Transverse colon (tissue), 4 donors: Measurements from ENCODE around the gene DDX27.

Experiments used
- POLR2AphosphoS5 ChIP-seq, 3 donors: sonication (generic); formaldehyde crosslinking; IDR thresholded peaks; one replicate each; pipeline ENCODE4 v1.6.1; 2016; ENCODE audit warnings: antibody characterized with exemption in 3 of 3
- TF ChIP-seq, protein P1 (sequence below), 5 experiments: fragments of 200-600 bp in 3 of 5; fragments of 450-650 bp in 2 of 5; sonication (generic) in 3 of 5; IDR thresholded peaks; 1 replicate in 2 of 5; 2 replicates in 3 of 5; pipeline ENCODE4 v1.5.1; 2016 to 2017; ENCODE audit warnings: antibody characterized with exemption in 5 of 5, inconsistent platforms in 3 of 5, mild to moderate bottlenecking in 2 of 5, moderate library complexity in 1 of 5

DNA sequence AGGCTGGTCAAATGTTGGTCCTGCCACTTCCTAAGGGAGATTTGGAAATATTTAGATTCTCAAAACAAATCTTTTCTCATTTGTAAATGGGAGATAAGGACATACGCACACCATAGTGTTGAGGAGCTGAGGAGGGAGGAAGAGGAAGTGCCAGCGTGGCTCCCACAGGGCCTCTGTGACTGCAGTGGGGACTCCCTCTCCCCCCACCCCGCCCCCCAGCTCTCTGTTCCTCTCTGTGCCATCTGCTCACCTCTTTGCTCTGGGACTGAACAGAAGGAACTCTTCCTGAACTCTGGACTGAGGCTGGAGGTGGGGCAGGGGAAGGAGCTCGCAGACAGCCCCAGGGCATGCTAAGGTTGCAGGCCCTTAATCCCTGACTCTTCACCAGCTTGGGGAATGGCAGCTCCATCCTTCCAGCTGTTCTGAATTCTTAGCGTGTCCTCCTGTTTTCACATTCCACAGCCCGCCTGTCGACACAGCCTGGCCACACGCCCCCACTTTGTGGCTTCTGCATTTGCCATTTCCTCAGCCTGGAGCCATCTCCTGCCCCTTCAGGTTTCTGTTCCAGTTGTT lies 11.4 kb downstream of the DDX27 start:
- TF ChIP-seq, protein P1, sequence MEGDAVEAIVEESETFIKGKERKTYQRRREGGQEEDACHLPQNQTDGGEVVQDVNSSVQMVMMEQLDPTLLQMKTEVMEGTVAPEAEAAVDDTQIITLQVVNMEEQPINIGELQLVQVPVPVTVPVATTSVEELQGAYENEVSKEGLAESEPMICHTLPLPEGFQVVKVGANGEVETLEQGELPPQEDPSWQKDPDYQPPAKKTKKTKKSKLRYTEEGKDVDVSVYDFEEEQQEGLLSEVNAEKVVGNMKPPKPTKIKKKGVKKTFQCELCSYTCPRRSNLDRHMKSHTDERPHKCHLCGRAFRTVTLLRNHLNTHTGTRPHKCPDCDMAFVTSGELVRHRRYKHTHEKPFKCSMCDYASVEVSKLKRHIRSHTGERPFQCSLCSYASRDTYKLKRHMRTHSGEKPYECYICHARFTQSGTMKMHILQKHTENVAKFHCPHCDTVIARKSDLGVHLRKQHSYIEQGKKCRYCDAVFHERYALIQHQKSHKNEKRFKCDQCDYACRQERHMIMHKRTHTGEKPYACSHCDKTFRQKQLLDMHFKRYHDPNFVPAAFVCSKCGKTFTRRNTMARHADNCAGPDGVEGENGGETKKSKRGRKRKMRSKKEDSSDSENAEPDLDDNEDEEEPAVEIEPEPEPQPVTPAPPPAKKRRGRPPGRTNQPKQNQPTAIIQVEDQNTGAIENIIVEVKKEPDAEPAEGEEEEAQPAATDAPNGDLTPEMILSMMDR (IDR thresholded peaks at IDR 0.05) = no peak
- TF ChIP-seq POLR2AphosphoS5 (IDR thresholded peaks at IDR 0.05) = no peak
